NCI-H345 (cell line): ENCODE measurements around the gene ARHGAP26.
"Not testable (repeated sequence)": the region's sequence is repeated elsewhere in the genome, so short reads cannot be mapped to it uniquely, and the experiment has no call there.

Experiments used
- DNase-seq: peaks from one replicate; lab custom pipeline; 2025; lab: John Stamatoyannopoulos, UW

ARHGAP26 gene

DNA sequence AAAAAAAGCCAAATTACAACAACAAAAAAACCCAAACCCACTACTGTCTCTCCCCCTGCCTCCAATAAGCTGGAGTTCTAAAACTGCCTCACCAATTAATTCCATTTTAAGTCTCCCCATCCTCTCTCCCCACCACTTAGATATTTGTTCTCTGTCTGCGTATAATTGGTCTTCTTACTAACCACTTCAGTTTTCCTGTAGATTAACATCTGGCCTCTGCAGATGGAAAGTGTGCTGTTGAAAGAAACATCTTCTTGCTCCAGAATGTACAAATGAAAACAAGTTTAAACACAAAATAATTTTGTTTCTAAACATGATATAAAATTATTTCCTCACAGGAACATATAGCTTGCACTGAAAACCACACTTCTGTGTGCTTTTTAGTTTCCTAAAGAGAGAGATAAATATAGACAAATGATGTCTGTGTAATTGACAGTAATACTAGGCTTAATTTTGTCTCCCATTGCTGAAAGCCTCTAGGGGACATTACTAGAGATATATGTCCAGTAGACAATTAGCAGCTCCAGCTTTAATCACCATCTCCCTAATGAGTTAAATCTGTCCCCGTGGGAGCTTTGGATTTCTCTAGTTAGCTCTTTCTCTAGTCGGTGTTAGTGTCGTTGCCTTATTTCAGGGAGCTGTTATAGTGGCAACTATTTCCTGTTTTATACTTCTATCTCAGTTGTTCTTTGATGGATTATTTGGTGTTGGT lies 164.0 kb downstream of the ARHGAP26 start:
- no peak for DNase-seq

GRCh38 chr5:142935014-142935413 lies 164.8 kb downstream of the ARHGAP26 start:
- DNase-seq: no peak

- DNase-seq: no peak
Observed at GRCh38 chr5:142937374-142937773, 167.2 kb downstream of the ARHGAP26 start.

- DNase-seq: no peak
Observed at GRCh38 chr5:142938266-142938880, 168.2 kb downstream of the ARHGAP26 start.

DNA sequence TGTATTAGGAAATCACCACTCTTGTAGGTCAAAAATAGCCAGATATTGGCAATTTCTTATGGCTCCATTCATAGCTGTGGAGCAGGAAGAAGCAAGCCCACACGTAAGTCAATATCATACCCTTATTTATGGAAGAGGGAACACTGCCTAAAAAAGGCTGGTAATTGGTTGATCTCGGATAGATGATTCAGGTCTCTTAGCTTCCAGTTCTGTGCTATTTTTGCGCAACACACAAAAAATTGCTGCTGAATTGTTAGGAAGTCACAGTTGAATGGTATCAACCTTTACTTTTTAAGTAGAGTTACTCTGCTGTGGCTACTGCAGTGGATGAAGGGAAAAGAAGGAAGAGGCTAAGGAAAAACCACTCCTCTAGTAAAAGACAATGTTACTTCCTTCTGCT lies 168.8 kb downstream of the ARHGAP26 start:
- no peak for DNase-seq

GRCh38 chr5:142939884-142940283 lies 169.7 kb downstream of the ARHGAP26 start:
- no peak for DNase-seq

DNA sequence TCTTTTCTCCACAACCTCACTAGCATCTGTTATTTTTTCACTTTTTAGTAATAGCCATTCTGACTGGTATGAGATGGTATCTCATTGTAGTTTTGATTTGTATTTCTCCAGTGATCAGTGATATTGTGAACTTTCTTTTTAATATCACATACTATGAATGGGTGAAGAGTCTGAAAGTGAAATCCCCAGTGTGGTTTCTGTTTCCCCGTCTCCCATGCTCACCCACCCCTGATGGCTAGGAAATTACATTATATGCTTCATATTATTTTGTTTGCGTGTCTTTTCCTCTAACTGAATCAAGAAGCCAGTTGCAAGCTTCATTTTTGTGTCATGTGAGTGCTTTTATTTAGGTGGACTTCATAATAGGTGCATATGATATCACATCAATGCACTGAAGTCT lies 171.1 kb downstream of the ARHGAP26 start:
- no peak for DNase-seq

DNA sequence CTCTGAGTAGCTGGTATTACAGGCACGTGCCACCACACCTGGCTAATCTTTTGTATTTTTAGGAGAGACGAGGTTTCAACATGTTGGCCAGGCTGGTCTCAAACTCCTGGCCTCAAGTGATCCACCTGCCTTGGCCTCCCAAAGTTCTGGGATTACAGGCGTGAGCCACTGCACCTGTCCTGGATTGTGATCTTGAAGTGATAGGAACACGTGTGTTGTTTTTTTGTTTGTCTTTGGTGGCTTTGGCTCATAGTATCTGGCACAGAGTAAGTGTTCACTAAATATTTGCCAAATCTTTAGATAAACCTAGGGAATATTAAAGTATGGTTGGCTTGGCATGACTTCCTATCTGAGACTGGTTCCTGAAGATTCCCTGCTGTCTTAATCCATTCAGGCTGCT lies 172.7 kb downstream of the ARHGAP26 start:
- no peak for DNase-seq

DNA sequence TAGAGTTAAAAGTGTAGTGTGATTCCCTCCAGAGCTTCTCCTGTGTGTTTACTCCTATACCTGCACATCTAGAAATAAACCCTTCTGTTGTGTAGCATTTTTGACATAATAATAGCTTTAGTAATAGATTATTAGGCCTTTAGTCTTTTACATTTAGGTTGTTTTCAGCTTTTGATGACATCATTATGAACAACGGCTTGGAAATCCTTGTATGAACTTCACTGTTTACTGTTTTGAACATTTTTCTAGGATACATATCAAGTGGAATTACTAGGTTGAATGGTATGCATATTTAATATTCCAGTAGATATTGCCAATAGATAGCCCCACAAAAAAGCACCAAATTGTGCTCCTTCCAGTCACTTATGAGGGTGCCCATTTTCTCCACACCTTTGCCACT lies 174.0 kb downstream of the ARHGAP26 start:
- DNase-seq: no peak

DNA sequence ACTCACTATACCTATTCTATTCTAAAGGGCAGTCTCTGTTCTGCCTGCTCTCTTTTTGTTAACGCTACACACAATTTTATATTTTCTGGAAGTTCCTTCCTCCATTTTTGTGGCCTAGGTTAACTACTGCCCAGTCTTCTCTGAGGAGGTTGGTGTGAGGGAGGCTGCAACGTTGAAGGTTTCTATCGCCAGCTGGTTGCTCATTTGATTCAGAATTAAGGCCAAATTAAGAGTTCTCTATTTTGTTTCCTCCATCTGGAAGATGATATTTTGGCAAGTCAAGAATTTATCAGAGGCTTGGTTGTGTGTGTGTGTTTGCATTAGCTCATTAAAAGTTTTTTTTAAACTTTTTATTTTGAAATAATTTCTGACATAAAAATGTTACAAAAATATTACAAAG lies 175.1 kb downstream of the ARHGAP26 start:
- DNase-seq: no peak

DNA sequence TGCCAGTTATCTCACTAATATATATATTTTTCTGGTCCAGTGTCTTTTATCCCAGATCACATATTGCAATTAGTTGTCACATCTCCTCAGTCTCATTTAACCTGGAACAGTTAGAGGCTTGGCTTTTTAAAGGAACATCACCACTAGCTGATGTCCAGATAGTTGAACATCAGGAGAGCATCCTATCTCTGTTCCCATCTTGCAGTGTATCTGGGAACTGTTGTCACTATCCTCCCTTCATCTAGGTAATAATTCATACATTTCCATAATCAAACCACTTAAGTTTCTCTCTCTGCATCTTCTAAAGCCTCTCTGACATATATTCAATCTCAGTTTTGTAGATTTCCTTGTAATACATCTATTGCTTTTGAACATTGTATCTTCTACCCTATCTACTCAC lies 175.7 kb downstream of the ARHGAP26 start:
- DNase-seq: no peak

DNA sequence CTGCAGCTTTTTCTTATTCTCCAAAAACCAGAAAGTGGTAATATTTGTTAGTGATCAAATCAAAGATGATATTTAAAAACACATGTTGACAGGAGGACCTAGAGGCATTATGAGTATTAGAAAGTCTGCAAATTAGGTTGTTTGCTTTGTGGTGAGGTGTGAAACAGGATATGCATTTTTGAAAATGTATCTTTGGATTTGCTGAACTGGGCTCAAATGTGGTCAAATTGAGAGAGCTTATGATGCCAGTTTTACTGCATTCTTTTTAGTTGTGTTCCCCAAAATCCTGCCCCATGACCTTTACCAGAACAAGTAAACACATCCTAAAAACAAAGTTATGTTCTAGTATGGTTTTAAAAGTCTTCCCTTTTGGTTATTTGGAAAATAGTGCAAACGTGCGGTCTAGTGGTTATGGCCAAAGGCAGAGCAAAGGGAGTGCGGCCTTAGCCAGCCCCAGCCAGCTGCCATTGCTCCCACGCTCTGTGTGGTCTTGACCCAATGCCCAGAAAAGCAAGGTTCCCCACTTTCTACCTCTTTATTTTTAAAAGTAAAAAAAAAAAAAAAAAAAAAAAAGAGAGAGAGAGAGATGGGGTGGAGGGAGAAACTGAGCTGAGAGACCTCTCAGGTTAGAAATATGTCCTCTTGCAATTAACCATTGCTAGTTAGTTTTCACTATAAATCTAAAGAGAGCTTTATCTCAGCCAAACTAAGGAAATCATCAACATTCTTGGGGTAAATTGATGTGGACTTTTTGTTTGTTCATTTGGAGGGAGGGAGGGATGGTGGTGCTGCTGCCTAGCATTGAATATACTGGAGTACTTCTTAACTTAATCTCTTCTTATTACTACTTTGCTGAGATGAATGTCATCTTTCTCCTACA lies 176.6 kb downstream of the ARHGAP26 start:
- DNase-seq: no peak

- no peak for DNase-seq
Observed at GRCh38 chr5:142947427-142947709, 177.2 kb downstream of the ARHGAP26 start.

GRCh38 chr5:142952229-142952628 lies 182.1 kb downstream of the ARHGAP26 start:
- no peak for DNase-seq

GRCh38 chr5:142952871-142953270 lies 182.7 kb downstream of the ARHGAP26 start:
- not testable (repeated sequence) for DNase-seq

DNA sequence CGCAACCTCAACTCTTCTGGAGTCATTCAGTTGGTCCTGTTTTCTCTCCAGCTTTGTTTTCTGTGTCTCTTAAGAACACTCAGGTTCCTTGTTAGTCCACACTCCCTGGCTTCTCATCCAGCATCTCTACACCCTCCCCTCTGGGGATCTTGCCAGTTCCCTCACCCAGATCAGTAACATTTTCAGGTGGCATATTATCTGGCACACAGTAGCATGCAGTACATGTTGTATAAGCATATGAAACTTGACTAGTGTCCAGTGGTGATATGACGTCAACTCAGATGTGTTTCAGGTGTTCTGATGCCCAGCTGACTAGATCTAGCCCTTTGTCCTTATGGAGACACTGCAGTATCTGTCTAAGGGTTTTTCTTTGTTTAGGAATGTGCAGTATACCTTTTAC lies 184.3 kb downstream of the ARHGAP26 start:
- no peak for DNase-seq

GRCh38 chr5:142955628-142956027 lies 185.5 kb downstream of the ARHGAP26 start:
- no peak for DNase-seq

DNA sequence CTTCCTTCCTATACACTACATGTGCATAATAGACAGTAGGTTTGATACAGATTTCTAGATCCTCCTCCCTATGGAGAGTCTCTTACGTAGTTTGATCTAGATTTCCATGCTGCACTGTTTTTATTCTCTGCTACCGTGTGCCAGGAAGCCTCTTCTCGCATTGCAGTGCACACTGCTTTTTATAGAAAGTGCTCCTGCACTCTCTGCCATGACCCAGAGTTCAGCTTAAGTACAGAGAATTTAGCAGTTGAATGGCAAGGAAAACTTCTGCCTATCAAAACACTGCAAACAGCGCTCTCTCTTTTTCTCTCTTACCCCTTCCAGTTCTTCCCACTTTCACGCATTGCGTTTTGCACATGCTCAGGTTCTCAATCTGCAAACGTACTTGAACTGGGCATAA lies 187.4 kb downstream of the ARHGAP26 start:
- no peak for DNase-seq

DNA sequence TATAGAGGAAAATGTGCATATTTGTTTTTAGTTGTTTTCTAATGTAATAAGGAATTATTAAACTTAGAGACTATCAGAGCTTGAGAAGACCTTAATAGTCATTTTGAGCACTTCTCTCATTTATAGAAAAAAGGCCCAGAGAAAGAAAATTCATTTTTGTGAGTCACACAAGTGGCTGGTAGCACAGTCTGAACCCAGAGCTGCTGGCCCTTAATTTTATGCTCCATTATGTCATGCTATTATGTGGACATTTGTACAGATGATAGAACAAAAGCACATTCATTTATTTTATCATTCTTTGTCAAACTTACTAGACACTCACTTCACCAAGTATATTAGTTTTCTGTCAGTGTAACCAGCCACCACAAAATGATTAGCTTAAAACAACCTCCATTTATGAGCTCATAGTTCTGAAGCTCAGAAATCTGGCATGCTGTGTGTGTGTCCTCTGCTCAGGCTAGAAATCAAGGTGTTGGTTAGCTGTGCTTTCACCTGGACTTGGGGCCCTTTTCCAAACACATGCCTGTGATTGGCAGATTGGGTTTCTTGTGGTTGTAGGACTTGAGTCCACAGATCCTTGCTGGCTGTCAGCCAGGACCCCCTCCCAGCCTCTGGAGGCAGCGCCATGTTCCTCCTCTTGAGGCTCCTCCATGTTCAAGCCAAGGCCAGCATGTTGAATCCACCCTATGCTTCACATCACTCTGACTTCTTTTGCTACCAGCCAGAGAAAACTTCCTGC lies 188.9 kb downstream of the ARHGAP26 start:
- DNase-seq: no peak

GRCh38 chr5:142959683-142960657 lies 189.8 kb downstream of the ARHGAP26 start:
- no peak for DNase-seq

GRCh38 chr5:142961440-142962173 lies 191.4 kb downstream of the ARHGAP26 start:
- DNase-seq: no peak
